ENCODE measurements around the gene MELK. TPM values are rescaled to one million over a fixed set of nuclear protein-coding genes. Genes with fewer than 3 reads are reported as not detected.
"Not testable (repeated sequence)": the region's sequence is repeated elsewhere in the genome, so short reads cannot be mapped to it uniquely, and the experiment has no call there.

Gene MELK
- polyA plus RNA-seq, 1 donor from 2014 or later, result 1.8 TPM

DNA sequence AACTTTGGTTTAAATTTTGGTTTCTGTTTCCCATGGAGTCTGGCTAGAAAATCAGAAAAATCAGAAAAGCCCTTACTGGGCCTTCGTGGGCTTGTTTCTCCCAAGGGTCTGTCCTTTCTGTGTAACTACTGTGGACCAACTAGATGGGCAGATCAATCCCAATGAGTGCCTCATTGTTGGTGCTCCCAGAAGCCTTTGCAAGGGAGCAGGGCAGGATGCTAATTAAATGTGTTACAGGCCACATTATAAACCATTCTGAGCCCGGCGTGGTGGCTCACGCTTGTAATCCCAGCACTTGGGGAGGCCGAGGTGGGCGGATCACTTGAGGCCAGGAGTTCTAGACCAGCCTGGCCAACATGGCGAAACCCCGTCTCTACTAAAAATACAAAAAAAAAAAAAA, 1.4 kb downstream of the MELK start:
- H3K27me3 ChIP-seq (ENCODE audit: insufficient read depth, low read depth, low read length); H3K4me3 ChIP-seq (ENCODE audit: low read length); H4K20me1 ChIP-seq (ENCODE audit: insufficient read depth); H3K9me3 ChIP-seq (ENCODE audit: low read length); H3K4me2 ChIP-seq (ENCODE audit: low read length); H3K9ac ChIP-seq (ENCODE audit: low read length); H2AFZ ChIP-seq (ENCODE audit: low read depth, low read length); H3K27ac ChIP-seq (ENCODE audit: low read length); H3K36me3 ChIP-seq (ENCODE audit: insufficient read depth, low read length); H3F3A ChIP-seq (ENCODE audit: insufficient read depth, low read length, poor library complexity, severe bottlenecking); H3K9me2 ChIP-seq (ENCODE audit: insufficient read depth, low read length): not testable (repeated sequence)
- peaks cover 14% of the 10 kb centered on the region for H3K79me2 ChIP-seq (replicated peaks; ENCODE audit: insufficient read depth, low read length)

DNA sequence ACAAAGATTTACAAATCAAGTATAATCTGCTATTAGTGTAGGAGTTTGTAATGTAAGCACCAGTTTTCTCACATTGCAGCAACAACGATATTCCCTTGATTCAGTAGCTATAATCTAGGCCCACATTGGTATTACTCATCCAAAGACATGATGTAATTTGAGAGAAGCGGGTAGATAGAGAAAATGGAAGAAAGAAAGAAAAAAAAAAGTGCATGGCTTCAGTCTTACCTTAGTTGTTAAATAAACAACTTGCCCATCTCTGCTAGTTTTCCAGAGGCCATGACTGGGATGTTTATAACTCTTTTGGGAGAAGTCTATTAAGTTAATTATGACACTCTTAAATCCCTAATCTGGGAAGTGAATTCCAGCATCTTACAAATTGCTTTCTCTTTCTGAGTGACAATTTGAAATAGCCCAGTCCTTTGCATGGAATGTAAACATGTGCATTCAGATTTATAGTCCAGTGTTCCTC, 2.8 kb downstream of the MELK start:
- TF ChIP-seq SMC3 (conservative IDR thresholded peaks at IDR 0.05; ENCODE audit: poor library complexity), result no peak
- no peak for TF ChIP-seq EP300 (conservative IDR thresholded peaks at IDR 0.05; ENCODE audit: poor library complexity, severe bottlenecking)
- no peak for TF ChIP-seq EZH2 (IDR thresholded peaks at IDR 0.05; ENCODE audit: borderline replicate concordance, insufficient read depth, low read length, poor library complexity, severe bottlenecking)
- TF ChIP-seq MXI1 (conservative IDR thresholded peaks at IDR 0.05; ENCODE audit: poor library complexity, severe bottlenecking), result no peak
- TF ChIP-seq POLR2AphosphoS5 (IDR thresholded peaks at IDR 0.05), result no peak
- no peak for TF ChIP-seq TAF1 (IDR thresholded peaks at IDR 0.05; ENCODE audit: low read depth)
- no peak for TF ChIP-seq RAD21 (conservative IDR thresholded peaks at IDR 0.05)
- TF ChIP-seq, protein P1, sequence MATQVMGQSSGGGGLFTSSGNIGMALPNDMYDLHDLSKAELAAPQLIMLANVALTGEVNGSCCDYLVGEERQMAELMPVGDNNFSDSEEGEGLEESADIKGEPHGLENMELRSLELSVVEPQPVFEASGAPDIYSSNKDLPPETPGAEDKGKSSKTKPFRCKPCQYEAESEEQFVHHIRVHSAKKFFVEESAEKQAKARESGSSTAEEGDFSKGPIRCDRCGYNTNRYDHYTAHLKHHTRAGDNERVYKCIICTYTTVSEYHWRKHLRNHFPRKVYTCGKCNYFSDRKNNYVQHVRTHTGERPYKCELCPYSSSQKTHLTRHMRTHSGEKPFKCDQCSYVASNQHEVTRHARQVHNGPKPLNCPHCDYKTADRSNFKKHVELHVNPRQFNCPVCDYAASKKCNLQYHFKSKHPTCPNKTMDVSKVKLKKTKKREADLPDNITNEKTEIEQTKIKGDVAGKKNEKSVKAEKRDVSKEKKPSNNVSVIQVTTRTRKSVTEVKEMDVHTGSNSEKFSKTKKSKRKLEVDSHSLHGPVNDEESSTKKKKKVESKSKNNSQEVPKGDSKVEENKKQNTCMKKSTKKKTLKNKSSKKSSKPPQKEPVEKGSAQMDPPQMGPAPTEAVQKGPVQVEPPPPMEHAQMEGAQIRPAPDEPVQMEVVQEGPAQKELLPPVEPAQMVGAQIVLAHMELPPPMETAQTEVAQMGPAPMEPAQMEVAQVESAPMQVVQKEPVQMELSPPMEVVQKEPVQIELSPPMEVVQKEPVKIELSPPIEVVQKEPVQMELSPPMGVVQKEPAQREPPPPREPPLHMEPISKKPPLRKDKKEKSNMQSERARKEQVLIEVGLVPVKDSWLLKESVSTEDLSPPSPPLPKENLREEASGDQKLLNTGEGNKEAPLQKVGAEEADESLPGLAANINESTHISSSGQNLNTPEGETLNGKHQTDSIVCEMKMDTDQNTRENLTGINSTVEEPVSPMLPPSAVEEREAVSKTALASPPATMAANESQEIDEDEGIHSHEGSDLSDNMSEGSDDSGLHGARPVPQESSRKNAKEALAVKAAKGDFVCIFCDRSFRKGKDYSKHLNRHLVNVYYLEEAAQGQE (IDR thresholded peaks at IDR 0.05; ENCODE audit: borderline replicate concordance), result no peak
- TF ChIP-seq, protein P2, sequence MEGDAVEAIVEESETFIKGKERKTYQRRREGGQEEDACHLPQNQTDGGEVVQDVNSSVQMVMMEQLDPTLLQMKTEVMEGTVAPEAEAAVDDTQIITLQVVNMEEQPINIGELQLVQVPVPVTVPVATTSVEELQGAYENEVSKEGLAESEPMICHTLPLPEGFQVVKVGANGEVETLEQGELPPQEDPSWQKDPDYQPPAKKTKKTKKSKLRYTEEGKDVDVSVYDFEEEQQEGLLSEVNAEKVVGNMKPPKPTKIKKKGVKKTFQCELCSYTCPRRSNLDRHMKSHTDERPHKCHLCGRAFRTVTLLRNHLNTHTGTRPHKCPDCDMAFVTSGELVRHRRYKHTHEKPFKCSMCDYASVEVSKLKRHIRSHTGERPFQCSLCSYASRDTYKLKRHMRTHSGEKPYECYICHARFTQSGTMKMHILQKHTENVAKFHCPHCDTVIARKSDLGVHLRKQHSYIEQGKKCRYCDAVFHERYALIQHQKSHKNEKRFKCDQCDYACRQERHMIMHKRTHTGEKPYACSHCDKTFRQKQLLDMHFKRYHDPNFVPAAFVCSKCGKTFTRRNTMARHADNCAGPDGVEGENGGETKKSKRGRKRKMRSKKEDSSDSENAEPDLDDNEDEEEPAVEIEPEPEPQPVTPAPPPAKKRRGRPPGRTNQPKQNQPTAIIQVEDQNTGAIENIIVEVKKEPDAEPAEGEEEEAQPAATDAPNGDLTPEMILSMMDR (IDR thresholded peaks at IDR 0.05; ENCODE audit: poor library complexity, severe bottlenecking), result no peak
- Histone ChIP-seq H3K36me3 (ENCODE audit: insufficient read depth, low read length) (no peaks in the 10 kb centered on the region), H3K9ac (ENCODE audit: low read length) (no peak overlapping the region), H3K27ac (ENCODE audit: low read length) (no peak overlapping the region), H3K9me3 (ENCODE audit: low read length) (no peaks in the 10 kb centered on the region), H3F3A (ENCODE audit: insufficient read depth, low read length, poor library complexity, severe bottlenecking) (no peaks in the 10 kb centered on the region), H4K20me1 (ENCODE audit: insufficient read depth) (no peaks in the 10 kb centered on the region), H2AFZ (ENCODE audit: low read depth, low read length) (no peak overlapping the region), H3K4me3 (ENCODE audit: low read length) (no peak overlapping the region), H3K27me3 (ENCODE audit: insufficient read depth, low read depth, low read length) (no peaks in the 10 kb centered on the region), H3K4me2 (ENCODE audit: low read length) (no peak overlapping the region), H3K79me2 (replicated peaks; ENCODE audit: insufficient read depth, low read length) (peaks cover 14% of the 10 kb centered on the region), H3K9me2 (ENCODE audit: insufficient read depth, low read length) (no peaks in the 10 kb centered on the region)

DNA sequence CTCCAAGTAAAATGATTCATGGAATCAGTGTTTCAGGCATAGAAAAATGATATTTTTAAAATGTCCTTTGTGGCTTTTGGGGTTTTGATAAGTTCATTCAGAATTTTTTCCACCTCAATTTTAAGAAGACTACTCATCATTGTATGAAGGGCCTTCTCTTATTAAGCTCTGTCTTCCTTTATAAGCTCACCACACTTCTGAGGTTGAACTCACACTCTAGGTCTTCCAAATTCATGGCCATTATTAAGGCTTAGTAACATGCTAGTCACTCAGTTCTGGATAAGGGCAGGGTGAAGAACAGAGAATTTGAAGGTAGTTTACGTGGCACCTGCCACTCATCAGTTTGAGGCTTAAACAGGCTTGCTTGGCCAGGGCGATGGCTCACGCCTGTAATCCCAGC, 4.2 kb downstream of the MELK start:
- Histone ChIP-seq H4K20me1 (ENCODE audit: insufficient read depth) (no peaks in the 10 kb centered on the region), H3K36me3 (ENCODE audit: insufficient read depth, low read length) (no peaks in the 10 kb centered on the region), H3K4me2 (ENCODE audit: low read length) (no peak overlapping the region), H3F3A (ENCODE audit: insufficient read depth, low read length, poor library complexity, severe bottlenecking) (no peaks in the 10 kb centered on the region), H3K27me3 (ENCODE audit: insufficient read depth, low read depth, low read length) (no peaks in the 10 kb centered on the region), H2AFZ (ENCODE audit: low read depth, low read length) (no peak overlapping the region), H3K9me3 (ENCODE audit: low read length) (no peaks in the 10 kb centered on the region), H3K9me2 (ENCODE audit: insufficient read depth, low read length) (no peaks in the 10 kb centered on the region), H3K79me2 (replicated peaks; ENCODE audit: insufficient read depth, low read length) (peaks cover 14% of the 10 kb centered on the region), H3K4me3 (ENCODE audit: low read length) (no peak overlapping the region), H3K27ac (ENCODE audit: low read length) (no peak overlapping the region), H3K9ac (ENCODE audit: low read length) (no peak overlapping the region)
- TF ChIP-seq MXI1 (conservative IDR thresholded peaks at IDR 0.05; ENCODE audit: poor library complexity, severe bottlenecking) (no peak), TAF1 (IDR thresholded peaks at IDR 0.05; ENCODE audit: low read depth) (no peak), POLR2AphosphoS5 (IDR thresholded peaks at IDR 0.05) (no peak), EP300 (conservative IDR thresholded peaks at IDR 0.05; ENCODE audit: poor library complexity, severe bottlenecking) (no peak), SMC3 (conservative IDR thresholded peaks at IDR 0.05; ENCODE audit: poor library complexity) (no peak), EZH2 (IDR thresholded peaks at IDR 0.05; ENCODE audit: borderline replicate concordance, insufficient read depth, low read length, poor library complexity, severe bottlenecking) (no peak), RAD21 (conservative IDR thresholded peaks at IDR 0.05) (no peak)
- TF ChIP-seq, protein P1 (IDR thresholded peaks at IDR 0.05; ENCODE audit: borderline replicate concordance), result no peak
- TF ChIP-seq, protein P2 (IDR thresholded peaks at IDR 0.05; ENCODE audit: poor library complexity, severe bottlenecking), result no peak

Data from neural cell (in vitro differentiated cells).